HG03095 (cell line): ENCODE measurements around the gene CROCC2.

ENCODE experiments used
- ATAC-seq: cut with Tn5 transposase; IDR thresholded peaks from one replicate; pipeline ENCODE4 v1.9.1; 2021; ENCODE audit warnings: moderate library complexity; ENCODE audit not compliant: unreplicated experiment

The CROCC2 gene

GRCh38 chr2:240919786-240920782 is 13.9 kb downstream of the CROCC2 start:
- no peak for ATAC-seq

GRCh38 chr2:240920783-240921231 is 14.7 kb downstream of the CROCC2 start:
- ATAC-seq, result no peak

- no peak for ATAC-seq
Measured at GRCh38 chr2:240921311-240921994, 15.3 kb downstream of the CROCC2 start.

- ATAC-seq, result no peak
Measured at GRCh38 chr2:240921995-240922244, 15.8 kb downstream of the CROCC2 start.

- no peak for ATAC-seq
Measured at GRCh38 chr2:240922245-240922981, 16.3 kb downstream of the CROCC2 start.

GRCh38 chr2:240922982-240923537 is 16.9 kb downstream of the CROCC2 start:
- no peak for ATAC-seq

- ATAC-seq, result no peak
Measured at GRCh38 chr2:240925191-240925567, 19.0 kb downstream of the CROCC2 start.

GRCh38 chr2:240925568-240926515 is 19.7 kb downstream of the CROCC2 start:
- ATAC-seq, result no peak

GRCh38 chr2:240926516-240927389 is 20.6 kb downstream of the CROCC2 start:
- ATAC-seq, result no peak

- no peak for ATAC-seq
Measured at GRCh38 chr2:240927390-240927781, 21.2 kb downstream of the CROCC2 start.

GRCh38 chr2:240928476-240929363 is 22.6 kb downstream of the CROCC2 start:
- ATAC-seq, result no peak

GRCh38 chr2:240929364-240930095 is 23.4 kb downstream of the CROCC2 start:
- no peak for ATAC-seq

- no peak for ATAC-seq
Measured at GRCh38 chr2:240930096-240930630, 24.0 kb downstream of the CROCC2 start.

- no peak for ATAC-seq
Measured at GRCh38 chr2:240930631-240931318, 24.6 kb downstream of the CROCC2 start.

- ATAC-seq, result no peak
Measured at GRCh38 chr2:240931319-240931949, 25.3 kb downstream of the CROCC2 start.
